Hematopoietic multipotent progenitor cell treated with erythropoietin and hydrocortisone succinate and interleukin-3 and kit ligand, for 15 days (in vitro differentiated cells): ENCODE data around the gene LDLR.
"Not testable (repeated sequence)": the region's sequence is repeated elsewhere in the genome, so short reads cannot be mapped to it uniquely, and the experiment has no call there.

Experiments
- DNase-seq: peaks from one replicate; pipeline ENCODE4 v3.0.0-alpha.2; 2015; ENCODE audit warnings: low spot score

Gene LDLR

GRCh38 chr19:11174336-11174735 lies 85.1 kb downstream of the LDLR start:
- no peak for DNase-seq

DNA sequence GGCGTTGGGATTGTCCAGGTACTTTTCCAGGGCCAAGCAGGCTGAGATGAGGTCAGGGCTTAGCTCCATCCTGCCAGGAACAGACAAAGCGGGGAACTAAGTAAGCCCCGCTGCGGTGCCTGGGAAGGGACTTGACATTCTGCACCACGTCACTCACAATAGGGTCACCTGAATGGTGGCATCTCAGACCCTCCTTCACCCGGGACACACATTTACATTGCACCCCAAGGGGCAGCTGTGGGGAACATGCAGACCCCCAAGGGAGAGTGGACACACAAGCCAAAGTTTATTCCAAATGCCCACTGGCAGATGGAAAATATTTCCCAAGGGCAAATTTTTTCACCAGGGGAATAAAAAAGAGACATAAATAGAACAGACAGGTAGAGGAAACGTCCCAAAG lies 86.7 kb downstream of the LDLR start:
- no peak for DNase-seq

DNA sequence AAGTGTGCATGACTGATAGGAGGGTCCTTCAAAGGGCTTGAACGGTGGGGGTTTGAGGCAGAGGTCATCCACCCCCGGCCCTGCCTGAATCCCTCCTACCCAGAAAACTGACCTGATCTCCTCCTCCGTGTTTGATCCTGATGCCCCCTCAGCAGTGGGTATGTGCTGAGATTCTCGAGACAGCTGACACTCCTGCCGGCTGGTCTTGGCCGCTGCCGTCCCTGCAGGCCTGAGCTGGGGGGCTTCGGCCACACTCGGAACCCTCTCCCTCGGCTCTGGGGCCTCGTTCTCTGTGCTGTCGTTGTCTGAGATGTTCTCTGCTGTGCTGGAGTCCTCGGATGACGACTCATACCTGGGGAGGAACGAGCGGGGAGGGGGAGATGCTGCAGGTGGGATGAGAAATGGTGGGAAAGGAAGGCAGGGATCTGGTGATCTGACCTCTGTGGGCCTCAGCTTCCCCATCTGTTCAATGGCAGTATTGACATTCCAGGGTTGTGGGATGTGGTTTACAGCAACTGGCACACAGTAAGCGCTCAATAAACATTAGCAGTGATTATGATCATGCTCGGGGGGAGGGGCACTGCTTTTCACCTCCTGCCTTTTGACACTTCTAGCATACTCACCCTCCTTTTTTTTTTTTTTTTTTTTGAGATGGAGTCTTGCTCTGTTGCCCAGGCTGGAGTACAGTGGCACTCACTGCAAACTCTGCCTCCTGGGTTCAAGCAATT lies 87.4 kb downstream of the LDLR start:
- DNase-seq: no peak

- DNase-seq: no peak
Observed at GRCh38 chr19:11177592-11177991, 88.3 kb downstream of the LDLR start.

DNA sequence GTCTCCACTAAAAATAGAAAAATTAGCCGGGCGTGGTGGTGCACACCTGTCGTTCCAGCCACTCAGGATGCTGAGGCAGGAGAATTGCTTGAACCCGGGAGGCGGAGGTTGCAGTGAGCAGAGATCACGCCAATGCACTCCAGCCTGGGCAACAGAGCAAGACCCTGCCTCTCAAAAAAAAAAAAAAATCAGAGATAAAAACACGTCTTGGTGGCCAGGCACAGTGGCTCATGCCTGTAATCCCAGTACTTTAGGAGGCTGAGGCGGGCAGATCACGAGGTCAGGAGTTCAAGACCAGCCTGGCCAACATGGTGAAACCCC lies 89.8 kb downstream of the LDLR start:
- DNase-seq: not testable (repeated sequence)

DNA sequence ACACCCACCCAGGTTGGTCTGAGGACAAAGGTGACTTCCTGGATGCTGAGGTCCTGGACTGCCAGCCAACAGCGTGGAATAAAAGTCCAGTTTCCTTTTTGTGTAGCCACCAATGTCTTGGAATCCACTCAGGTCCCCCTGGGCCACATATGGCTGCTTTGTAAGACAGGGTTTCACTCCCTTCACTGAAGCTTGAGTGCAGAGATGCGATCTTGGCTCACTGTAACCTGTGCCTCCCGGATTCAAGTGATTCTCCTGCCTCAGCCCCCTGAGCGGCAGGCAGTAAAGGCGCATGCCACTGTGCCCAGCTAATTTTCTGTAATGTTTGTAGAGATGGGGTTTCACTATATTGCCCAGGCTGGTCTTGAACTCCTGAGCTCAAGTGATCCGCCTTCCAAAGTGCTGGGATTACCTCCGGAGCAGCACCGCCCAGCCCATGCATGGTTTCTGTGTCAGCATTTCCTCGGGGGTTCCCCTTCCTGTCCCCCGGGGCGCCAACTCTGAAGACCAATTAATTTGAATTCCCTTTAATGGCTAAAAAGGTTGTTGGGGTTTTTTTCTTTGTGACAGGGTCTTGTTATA lies 90.5 kb downstream of the LDLR start:
- DNase-seq: no peak

- DNase-seq: no peak
Observed at GRCh38 chr19:11180346-11180745, 91.1 kb downstream of the LDLR start.

DNA sequence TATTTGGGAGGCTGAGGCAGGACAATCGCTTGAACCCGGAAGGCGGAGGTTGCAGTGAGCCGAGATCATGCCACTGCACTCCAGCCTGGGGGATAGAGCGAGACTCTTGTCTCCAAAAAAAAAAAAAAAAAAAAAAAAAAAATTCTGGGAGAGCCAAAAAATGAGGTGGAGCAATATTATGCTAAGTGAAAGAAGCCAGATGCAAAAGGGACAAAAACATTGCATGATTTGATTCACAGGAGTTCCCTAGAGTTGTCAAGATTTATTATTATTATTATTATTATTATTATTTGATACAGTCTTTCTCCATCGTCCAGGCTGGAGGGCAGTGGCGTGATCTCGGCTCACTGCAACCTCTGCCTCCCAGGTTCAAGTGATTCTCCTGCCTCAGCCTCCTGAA lies 91.7 kb downstream of the LDLR start:
- not testable (repeated sequence) for DNase-seq

GRCh38 chr19:11181488-11181887 lies 92.2 kb downstream of the LDLR start:
- no peak for DNase-seq
